Mesenchymal stem cell (in vitro differentiated cells and primary cell): Measurements from ENCODE around the gene CCT8.
"Not testable (repeated sequence)": the region's sequence is repeated elsewhere in the genome, so short reads cannot be mapped to it uniquely, and the experiment has no call there.

Experiments used
- DNase-seq: peaks from one replicate; pipeline ENCODE4 v3.0.0-alpha.2; 2013
- H2AFZ ChIP-seq: one replicate; pipeline ENCODE4 v1.6.1; 2013; ENCODE audit warnings: low read depth, mild to moderate bottlenecking, control low read depth, inconsistent platforms, low read length, moderate library complexity
- H2AK5ac ChIP-seq: 2 replicates; pipeline ENCODE4 v1.6.1; 2013; ENCODE audit warnings: low read length, moderate library complexity, mild to moderate bottlenecking, inconsistent platforms; ENCODE audit not compliant: severe bottlenecking
- H2BK120ac ChIP-seq: one replicate; pipeline ENCODE4 v1.6.1; 2013; ENCODE audit warnings: low read depth, mild to moderate bottlenecking, inconsistent platforms, low read length, moderate library complexity
- H2BK12ac ChIP-seq, 2 experiments: one replicate each; pipeline ENCODE4 v1.6.1; 2013; ENCODE audit warnings: inconsistent platforms in 2 of 2, low read length in 2 of 2, mild to moderate bottlenecking in 2 of 2, moderate library complexity in 2 of 2, control low read depth in 1 of 2
- H2BK15ac ChIP-seq: one replicate; pipeline ENCODE4 v1.6.1; 2013; ENCODE audit warnings: mild to moderate bottlenecking, low read depth, inconsistent platforms; ENCODE audit not compliant: poor library complexity, severe bottlenecking
- H2BK5ac ChIP-seq: 2 replicates; pipeline ENCODE4 v1.6.1; 2013; ENCODE audit warnings: low read depth, mild to moderate bottlenecking, low read length, control low read depth, inconsistent platforms; ENCODE audit not compliant: poor library complexity, severe bottlenecking
- H3K14ac ChIP-seq, 2 experiments: one replicate each; pipeline ENCODE4 v1.6.1; 2013; ENCODE audit warnings: inconsistent platforms in 2 of 2, low read length in 2 of 2, control low read depth in 1 of 2, mild to moderate bottlenecking in 1 of 2, moderate library complexity in 1 of 2
- H3K18ac ChIP-seq, 2 experiments: one replicate each; pipeline ENCODE4 v1.6.1; 2013; ENCODE audit warnings: inconsistent platforms in 2 of 2, low read length in 2 of 2, control low read depth in 1 of 2, low read depth in 1 of 2, mild to moderate bottlenecking in 1 of 2
- H3K23ac ChIP-seq, 2 experiments: one replicate each; pipeline ENCODE4 v1.6.1; 2013; ENCODE audit warnings: inconsistent platforms in 2 of 2, low read length in 2 of 2, mild to moderate bottlenecking in 2 of 2, moderate library complexity in 2 of 2, control low read depth in 1 of 2
- H3K27ac ChIP-seq: 2 replicates; pipeline ENCODE4 v1.5.1; 2013; ENCODE audit warnings: mild to moderate bottlenecking, moderate library complexity, low read length, control low read depth, inconsistent platforms; ENCODE audit not compliant: poor library complexity, severe bottlenecking
- H3K27me3 ChIP-seq, 2 experiments: 2 replicates each; pipeline versions ENCODE4 v1.6.1 to v1.7.0; 2013; ENCODE audit warnings: low read length in 2 of 2, mild to moderate bottlenecking in 2 of 2, moderate library complexity in 2 of 2, control low read depth in 1 of 2, inconsistent platforms in 1 of 2; ENCODE audit not compliant: control insufficient read depth in 1 of 2, insufficient read depth in 1 of 2
- H3K36me3 ChIP-seq, 2 experiments: 2 replicates each; pipeline versions ENCODE4 v1.6.1 to v1.7.0; 2013; ENCODE audit warnings: low read length in 2 of 2, control low read depth in 1 of 2, inconsistent platforms in 1 of 2, low read depth in 1 of 2, mild to moderate bottlenecking in 1 of 2; ENCODE audit not compliant: insufficient read depth in 2 of 2, control insufficient read depth in 1 of 2
- H3K4ac ChIP-seq, 2 experiments: one replicate each; pipeline ENCODE4 v1.6.1; 2013; ENCODE audit warnings: inconsistent platforms in 2 of 2, low read length in 2 of 2, mild to moderate bottlenecking in 2 of 2, moderate library complexity in 2 of 2, control low read depth in 1 of 2, low read depth in 1 of 2
- H3K4me1 ChIP-seq: 2 replicates; pipeline ENCODE4 v1.6.1; 2013; ENCODE audit warnings: low read depth, low read length, control low read depth; ENCODE audit not compliant: control insufficient read depth, insufficient read depth
- H3K4me2 ChIP-seq: 2 replicates; pipeline ENCODE4 v1.6.1; 2013; ENCODE audit warnings: low read length, mild to moderate bottlenecking, inconsistent platforms; ENCODE audit not compliant: poor library complexity, severe bottlenecking
- H3K4me3 ChIP-seq, 2 experiments: 2 replicates each; pipeline versions ENCODE4 v1.5.1 to v1.7.0; 2013; ENCODE audit warnings: low read length in 2 of 2, mild to moderate bottlenecking in 2 of 2, control low read depth in 1 of 2, low read depth in 1 of 2; ENCODE audit not compliant: insufficient read depth in 1 of 2
- H3K79me1 ChIP-seq: replicated peaks from 2 replicates; pipeline ENCODE4 v1.6.1; 2013; ENCODE audit warnings: mild to moderate bottlenecking, control low read depth, low read length, inconsistent platforms; ENCODE audit not compliant: poor library complexity, severe bottlenecking
- H3K9ac ChIP-seq: 2 replicates; pipeline ENCODE4 v1.7.0; 2013; ENCODE audit warnings: mild to moderate bottlenecking, low read length, moderate library complexity
- H3K9me3 ChIP-seq: 2 replicates; pipeline ENCODE4 v1.7.0; 2013; ENCODE audit warnings: mild to moderate bottlenecking, low read length; ENCODE audit not compliant: control insufficient read depth
- H4K8ac ChIP-seq: one replicate; pipeline ENCODE4 v1.6.1; 2013; ENCODE audit warnings: inconsistent platforms, mild to moderate bottlenecking, low read length, moderate library complexity
- H4K91ac ChIP-seq: one replicate; pipeline ENCODE4 v1.6.1; 2013; ENCODE audit warnings: mild to moderate bottlenecking, low read length, inconsistent platforms
- WGBS: methylation state at CpG from one replicate; pipeline ENCODE4 v1.1.7; 2013; ENCODE audit warnings: mixed read lengths; 5-methylcytosine and 5-hydroxymethylcytosine counted together

The CCT8 gene

GRCh38 chr21:29018540-29018939, 54.9 kb downstream of the CCT8 start:
- Histone ChIP-seq H2BK15ac (no peak overlapping the region), H3K27ac (no peak overlapping the region), H2BK5ac (no peak overlapping the region), H3K4ac (peak overlapping the region in 1 of 2 experiments; percentile 96), H3K14ac (peak overlapping the region; percentile 89 to 98), H3K4me3 (peak overlapping the region; percentile 80 to 94), H3K79me1 (peaks cover 13% of the 10 kb centered on the region), H4K8ac (peak overlapping the region; percentile 93), H3K18ac (peak overlapping the region; percentile 81 to 96), H3K23ac (no peak overlapping the region), H2AK5ac (no peak overlapping the region), H2AFZ (no peak overlapping the region), H3K9me3 (no peaks in the 10 kb centered on the region), H4K91ac (no peak overlapping the region), H3K36me3 (no peaks in the 10 kb centered on the region), H2BK120ac (no peak overlapping the region), H2BK12ac (no peak overlapping the region), H3K4me2 (peak overlapping the region; percentile 76), H3K4me1 (peaks cover 4% of the 10 kb centered on the region), H3K9ac (peak overlapping the region; percentile 92), H3K27me3 (no peaks in the 10 kb centered on the region)
- 77% methylated on average over 11 of the region's 12 CpGs for WGBS
- DNase-seq: no peak

DNA sequence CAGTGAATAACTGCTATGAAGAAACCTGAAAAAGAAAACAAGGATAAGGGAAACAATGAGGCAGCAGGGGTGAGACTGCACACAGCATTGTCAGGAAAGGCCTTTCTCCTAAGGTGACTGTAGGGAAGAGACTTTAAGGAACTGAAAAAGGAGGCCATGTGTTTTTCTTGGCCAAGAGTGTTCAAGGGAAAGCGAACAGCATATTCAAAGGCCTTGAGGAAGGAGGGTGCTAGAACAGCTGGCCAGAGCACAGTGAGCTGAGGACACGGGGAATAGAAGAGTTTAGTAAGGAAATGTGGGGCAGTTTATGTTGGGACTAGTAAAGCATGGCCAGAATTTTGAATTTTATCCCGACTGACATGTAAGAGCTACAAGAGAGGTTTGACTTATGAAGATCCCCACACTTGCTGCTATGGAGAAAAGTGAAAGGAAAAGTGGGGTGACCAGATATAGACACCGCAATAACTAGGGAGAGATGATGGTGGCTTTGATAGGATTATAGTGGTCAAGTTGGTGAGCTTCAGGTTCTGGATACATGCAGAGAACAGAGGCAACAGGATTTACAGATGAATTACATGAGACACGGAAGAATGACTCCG, 55.7 kb downstream of the CCT8 start:
- no peak overlapping the region for H2AK5ac ChIP-seq
- no peak for DNase-seq
- no peaks in the 10 kb centered on the region for H3K27me3 ChIP-seq
- H3K9me3 ChIP-seq: no peaks in the 10 kb centered on the region
- H2AFZ ChIP-seq: no peak overlapping the region
- peak overlapping the region in 1 of 2 experiments; percentile 94 for H3K4me3 ChIP-seq
- H3K27ac ChIP-seq: no peak overlapping the region
- H3K18ac ChIP-seq: no peak overlapping the region
- no peak overlapping the region for H2BK12ac ChIP-seq
- H3K36me3 ChIP-seq: no peaks in the 10 kb centered on the region
- H3K4ac ChIP-seq: no peak overlapping the region
- peaks cover 4% of the 10 kb centered on the region for H3K4me1 ChIP-seq
- peak overlapping the region; percentile 10 for H3K4me2 ChIP-seq
- no peak overlapping the region for H2BK15ac ChIP-seq
- H2BK120ac ChIP-seq: no peak overlapping the region
- no peak overlapping the region for H4K91ac ChIP-seq
- H4K8ac ChIP-seq: no peak overlapping the region
- no peak overlapping the region for H2BK5ac ChIP-seq
- WGBS: 97% methylated on average over 6 of the region's 6 CpGs
- no peak overlapping the region for H3K23ac ChIP-seq
- peaks cover 13% of the 10 kb centered on the region for H3K79me1 ChIP-seq
- peak overlapping the region; percentile 92 for H3K9ac ChIP-seq
- H3K14ac ChIP-seq: no peak overlapping the region

DNA sequence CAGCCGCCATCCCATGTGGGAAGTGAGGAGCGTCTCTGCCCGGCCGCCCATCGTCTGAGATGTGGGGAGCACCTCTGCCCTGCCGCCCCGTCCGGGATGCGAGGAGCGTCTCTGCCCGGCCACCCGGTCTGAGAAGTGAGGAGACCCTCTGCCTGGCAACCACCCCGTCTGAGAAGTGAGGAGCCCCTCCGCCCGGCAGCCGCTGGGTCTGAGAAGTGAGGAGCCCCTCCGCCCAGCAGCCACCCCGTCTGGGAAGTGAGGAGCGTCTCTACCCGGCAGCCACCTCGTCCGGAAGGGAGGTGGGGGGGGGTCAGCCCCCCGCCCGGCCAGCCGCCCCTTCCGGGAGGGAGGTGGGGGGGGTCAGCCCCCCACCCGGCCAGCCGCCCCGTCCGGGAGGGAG, 62.2 kb downstream of the CCT8 start:
- H3K4me3 ChIP-seq, H3K18ac ChIP-seq, DNase-seq: not testable (repeated sequence)

DNA sequence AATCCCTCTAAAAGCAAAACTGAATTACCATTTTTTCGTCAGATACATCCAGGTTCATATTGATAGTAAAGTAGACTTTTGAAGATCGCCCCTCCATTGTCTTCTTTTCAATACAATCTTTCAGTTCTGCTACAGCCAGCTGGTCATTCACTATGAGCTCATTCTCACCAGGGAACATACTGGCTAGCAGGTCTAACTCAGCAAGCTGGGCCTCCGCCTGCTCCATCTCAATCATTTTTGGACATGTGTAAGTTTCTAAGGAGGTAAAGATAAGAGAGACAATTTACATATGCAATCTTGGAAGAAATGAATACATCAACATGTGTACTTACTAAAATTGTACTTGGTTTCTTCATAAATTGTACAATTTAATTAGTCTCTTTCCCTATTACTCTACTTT, 65.1 kb downstream of the CCT8 start:
- Histone ChIP-seq H3K9ac (peak overlapping the region; percentile 62), H3K4me1 (peaks cover 2% of the 10 kb centered on the region), H3K4me3 (no peak overlapping the region)

More for the DNA sequence above, 62.2 kb downstream of the CCT8 start:
- not testable (repeated sequence) for H3K79me1 ChIP-seq, H2BK120ac ChIP-seq, H2BK15ac ChIP-seq, H4K8ac ChIP-seq, H2BK5ac ChIP-seq, H2BK12ac ChIP-seq, H3K9me3 ChIP-seq, H3K9ac ChIP-seq, H3K27ac ChIP-seq, H2AFZ ChIP-seq, H2AK5ac ChIP-seq, H3K4ac ChIP-seq, H3K4me1 ChIP-seq, H3K27me3 ChIP-seq, H4K91ac ChIP-seq, H3K23ac ChIP-seq, H3K14ac ChIP-seq, H3K4me2 ChIP-seq
- H3K36me3 ChIP-seq: peaks cover 6 to 21% of the 10 kb centered on the region in 2 experiments
- no CpG with 5 or more reads among the region's 30 CpGs for WGBS

More for the DNA sequence above, 65.1 kb downstream of the CCT8 start:
- Histone ChIP-seq H3K4me2 (no peak overlapping the region), H3K18ac (no peak overlapping the region), H2AK5ac (no peak overlapping the region), H2BK15ac (no peak overlapping the region), H2BK5ac (no peak overlapping the region), H3K14ac (no peak overlapping the region), H2BK12ac (no peak overlapping the region), H2BK120ac (no peak overlapping the region), H3K23ac (no peak overlapping the region), H3K9me3 (no peaks in the 10 kb centered on the region), H3K36me3 (peaks cover 6 to 28% of the 10 kb centered on the region in 2 experiments), H3K27me3 (no peaks in the 10 kb centered on the region), H2AFZ (no peak overlapping the region), H4K8ac (no peak overlapping the region), H3K79me1 (peaks cover 4% of the 10 kb centered on the region), H3K27ac (no peak overlapping the region), H4K91ac (no peak overlapping the region), H3K4ac (no peak overlapping the region)
- WGBS: 96% methylated on average over 2 of the region's 3 CpGs
- no peak for DNase-seq
